Lower leg skin (tissue), 3 donors: ENCODE results near the gene NTNG1.

Experiments
- POLR2A ChIP-seq, 2 donors: fragments of 450-650 bp; IDR thresholded peaks; one replicate each; pipeline ENCODE4 v1.6.1; 2016 to 2017; ENCODE audit warnings: antibody characterized with exemption in 2 of 2, mild to moderate bottlenecking in 1 of 2, moderate library complexity in 1 of 2
- TF ChIP-seq, protein P1 (sequence below), 3 donors: fragments of 450-650 bp; IDR thresholded peaks; one replicate each; pipeline ENCODE4 v1.5.1; 2016; ENCODE audit warnings: antibody characterized with exemption in 3 of 3, mild to moderate bottlenecking in 3 of 3, moderate library complexity in 2 of 3

- TF ChIP-seq, protein P1, sequence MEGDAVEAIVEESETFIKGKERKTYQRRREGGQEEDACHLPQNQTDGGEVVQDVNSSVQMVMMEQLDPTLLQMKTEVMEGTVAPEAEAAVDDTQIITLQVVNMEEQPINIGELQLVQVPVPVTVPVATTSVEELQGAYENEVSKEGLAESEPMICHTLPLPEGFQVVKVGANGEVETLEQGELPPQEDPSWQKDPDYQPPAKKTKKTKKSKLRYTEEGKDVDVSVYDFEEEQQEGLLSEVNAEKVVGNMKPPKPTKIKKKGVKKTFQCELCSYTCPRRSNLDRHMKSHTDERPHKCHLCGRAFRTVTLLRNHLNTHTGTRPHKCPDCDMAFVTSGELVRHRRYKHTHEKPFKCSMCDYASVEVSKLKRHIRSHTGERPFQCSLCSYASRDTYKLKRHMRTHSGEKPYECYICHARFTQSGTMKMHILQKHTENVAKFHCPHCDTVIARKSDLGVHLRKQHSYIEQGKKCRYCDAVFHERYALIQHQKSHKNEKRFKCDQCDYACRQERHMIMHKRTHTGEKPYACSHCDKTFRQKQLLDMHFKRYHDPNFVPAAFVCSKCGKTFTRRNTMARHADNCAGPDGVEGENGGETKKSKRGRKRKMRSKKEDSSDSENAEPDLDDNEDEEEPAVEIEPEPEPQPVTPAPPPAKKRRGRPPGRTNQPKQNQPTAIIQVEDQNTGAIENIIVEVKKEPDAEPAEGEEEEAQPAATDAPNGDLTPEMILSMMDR (IDR thresholded peaks at IDR 0.05) = no peak
- no peak for TF ChIP-seq POLR2A (IDR thresholded peaks at IDR 0.05)
Measured at GRCh38 chr1:107515702-107516101, 374.9 kb downstream of the NTNG1 start.
